GM23338 (cell line): ENCODE results near the gene TRPM1. TPM values are rescaled to one million over a fixed set of nuclear protein-coding genes. Genes with fewer than 3 reads are reported as not detected.

Experiments used
- ATAC-seq: fragments of 200-7000 bp; cut with Tn5 transposase; 3 replicates; pipeline ENCODE4 v1.9.1; 2020
- DNase-seq: peaks from one replicate; pipeline ENCODE4 v3.0.0-alpha.2; 2015; ENCODE audit warnings: low spot score
- H2AFZ ChIP-seq: fragments of 200-600 bp; sonication (generic); 2 replicates; pipeline ENCODE4 v1.8.0; 2016; ENCODE audit warnings: antibody characterized with exemption, mild to moderate bottlenecking, moderate library complexity
- H3F3A ChIP-seq: fragments of 200-600 bp; sonication (generic); replicated peaks from 2 replicates; pipeline ENCODE4 v1.8.0; 2017; ENCODE audit warnings: antibody characterized with exemption, mixed run types, low read depth
- H3K27ac ChIP-seq: fragments of 200-600 bp; sonication (generic); 2 replicates; pipeline ENCODE4 v1.6.1; 2016; ENCODE audit warnings: low read depth
- H3K27me3 ChIP-seq: fragments of 200-600 bp; sonication (generic); 2 replicates; pipeline ENCODE4 v1.8.0; 2016; ENCODE audit warnings: mild to moderate bottlenecking, mixed run types, moderate library complexity; ENCODE audit not compliant: insufficient read depth
- H3K36me3 ChIP-seq: fragments of 200-600 bp; sonication (generic); 2 replicates; pipeline ENCODE4 v1.8.0; 2016; ENCODE audit warnings: mild to moderate bottlenecking; ENCODE audit not compliant: insufficient read depth
- H3K4me1 ChIP-seq: fragments of 200-600 bp; sonication (generic); 2 replicates; pipeline ENCODE4 v1.8.0; 2016; ENCODE audit warnings: mild to moderate bottlenecking, moderate library complexity; ENCODE audit not compliant: insufficient read depth
- H3K4me2 ChIP-seq: fragments of 200-600 bp; sonication (generic); 2 replicates; pipeline ENCODE4 v1.7.1; 2017; ENCODE audit warnings: mixed run types
- H3K4me3 ChIP-seq: fragments of 200-600 bp; sonication (generic); 2 replicates; pipeline ENCODE4 v1.6.1; 2016; ENCODE audit warnings: mixed run types
- H3K79me2 ChIP-seq: fragments of 200-600 bp; sonication (generic); replicated peaks from 2 replicates; pipeline ENCODE4 v1.8.0; 2017; ENCODE audit warnings: mild to moderate bottlenecking; ENCODE audit not compliant: insufficient read depth
- H3K9me2 ChIP-seq: fragments of 200-600 bp; sonication (generic); 2 replicates; pipeline ENCODE4 v1.8.0; 2017; ENCODE audit not compliant: insufficient read depth
- H4K20me1 ChIP-seq: fragments of 200-600 bp; sonication (generic); replicated peaks from 2 replicates; pipeline ENCODE4 v1.8.0; 2017; ENCODE audit warnings: mild to moderate bottlenecking; ENCODE audit not compliant: insufficient read depth
- H3K27ac Mint-ChIP-seq: 2 replicates; pipeline ENCODE4 v1.8.0; 2020; ENCODE audit warnings: inconsistent platforms, mild to moderate bottlenecking, moderate library complexity, mixed read lengths
- H3K27me3 Mint-ChIP-seq: 3 replicates; pipeline ENCODE4 v1.8.0; 2022; ENCODE audit warnings: low read depth, mild to moderate bottlenecking, moderate library complexity, mixed read lengths, inconsistent platforms; ENCODE audit not compliant: insufficient read depth, poor library complexity
- H3K36me3 Mint-ChIP-seq: 3 replicates; pipeline ENCODE4 v1.8.0; 2021; ENCODE audit warnings: low read depth, mild to moderate bottlenecking, inconsistent platforms, moderate library complexity, mixed read lengths
- H3K4me1 Mint-ChIP-seq: 3 replicates; pipeline ENCODE4 v1.8.0; 2020; ENCODE audit warnings: mild to moderate bottlenecking, inconsistent platforms, mixed read lengths
- H3K4me3 Mint-ChIP-seq: 3 replicates; pipeline ENCODE4 v1.8.0; 2021; ENCODE audit warnings: moderate library complexity, mild to moderate bottlenecking, inconsistent platforms, mixed read lengths
- H3K9me3 Mint-ChIP-seq: 3 replicates; pipeline ENCODE4 v1.8.0; 2020; ENCODE audit warnings: moderate library complexity, mild to moderate bottlenecking, inconsistent platforms, mixed read lengths
- JUNB ChIP-seq: IDR thresholded peaks from one replicate; pipeline ENCODE4 v1.6.1; 2016; ENCODE audit warnings: antibody characterized with exemption; ENCODE audit not compliant: unreplicated experiment
- POLR2AphosphoS5 ChIP-seq: IDR thresholded peaks from 2 replicates; pipeline ENCODE4 v1.6.1; 2016; ENCODE audit warnings: antibody characterized with exemption, low read depth
- REST ChIP-seq: IDR thresholded peaks from one replicate; pipeline ENCODE4 v1.6.1; 2018; ENCODE audit warnings: antibody characterized with exemption; ENCODE audit not compliant: unreplicated experiment
- STAT1 ChIP-seq: IDR thresholded peaks from one replicate; pipeline ENCODE4 v1.6.1; 2016; ENCODE audit warnings: antibody characterized with exemption; ENCODE audit not compliant: unreplicated experiment
- ZNF462 ChIP-seq: fragments of 250-450 bp; sonication (Bioruptor Pico); IDR thresholded peaks from 2 replicates; pipeline ENCODE4 v1.5.0; 2020; ENCODE audit warnings: mild to moderate bottlenecking, moderate library complexity
- polyA plus RNA-seq: library from polyadenylated mRNA; unstranded; fragments of >200 nt; fragmentation: Nextera tagmentation; extraction: Ambion mirVana; gene quantifications from 2 replicates; pipeline ENCODE4 v1.2.1, GENCODE V29; 2016
- total RNA-seq: library from RNA; depleted of rRNA; stranded (reverse); fragments of >200 nt; shearing (Covaris generic); gene quantifications from 2 replicates; pipeline ENCODE4 v1.2.3, GENCODE V29; 2014

The TRPM1 gene
- total and polyA plus RNA-seq, 2 experiments from 2014 or later, result 0.19 TPM; not detected in 1

GRCh38 chr15:31080591-31081014 is 20.9 kb downstream of the TRPM1 start:
- H3K4me3 Mint-ChIP-seq, result 0 out of 3 replicates have a peak overlapping the region, but pooled peaks have one; percentile 17
- Histone ChIP-seq H3K4me1 (peaks cover 52% of the 10 kb centered on the region), H3K27me3 (no peaks in the 10 kb centered on the region), H3K4me2 (peak overlapping the region; percentile 79), H3K4me3 (peak overlapping the region; percentile 58), H3F3A (no peaks in the 10 kb centered on the region), H3K27ac (no peak overlapping the region), H3K79me2 (no peaks in the 10 kb centered on the region), H4K20me1 (no peaks in the 10 kb centered on the region), H2AFZ (peak overlapping the region; percentile 96), H3K36me3 (no peaks in the 10 kb centered on the region), H3K9me2 (0 out of 2 replicates have a peak, but pooled peaks cover 2% of the 10 kb centered on the region)
- H3K9me3 Mint-ChIP-seq, result no peaks in the 10 kb centered on the region
- TF ChIP-seq REST (peak; percentile 35), POLR2AphosphoS5 (0 out of 2 replicates have a peak, but pooled peaks have one; percentile 37), JUNB (no peak), STAT1 (no peak), ZNF462 (no peak)
- H3K36me3 Mint-ChIP-seq, result no peaks in the 10 kb centered on the region
- H3K4me1 Mint-ChIP-seq, result peaks cover 64% of the 10 kb centered on the region
- ATAC-seq (peak; percentile 81), DNase-seq (peak; percentile 96)
- peaks cover 9% of the 10 kb centered on the region for H3K27me3 Mint-ChIP-seq
- no peak overlapping the region for H3K27ac Mint-ChIP-seq
